IMR-90 (cell line): ENCODE data around the gene ARPP21. TPM values are rescaled to one million over a fixed set of nuclear protein-coding genes. Genes with fewer than 3 reads are reported as not detected.

Experiments used
- ATAC-seq: fragments of 200-7000 bp; cut with Tn5 transposase; 2 replicates; pipeline ENCODE4 v1.9.1; 2020; ENCODE audit warnings: low read depth, mild to moderate bottlenecking, moderate library complexity
- BruUV-seq: library from RNA; stranded (reverse); fragments of 400-500 nt; replicated peaks from 2 replicates; lab custom pipeline; 2021; lab: Mats Ljungman, UMichigan
- CTCF ChIA-PET: fragments of 300-600 bp; formaldehyde crosslinking; extraction: SDS; loops from one replicate; lab custom pipeline; 2021; ENCODE audit warnings: antibody characterized with exemption; lab: Yijun Ruan, JAX
- POLR2A ChIA-PET: fragments of 300-600 bp; sonication (Branson Sonifier 250); formaldehyde crosslinking; loops from one replicate; lab custom pipeline; 2022; ENCODE audit warnings: antibody characterized with exemption; ENCODE audit not compliant: unreplicated experiment; lab: Charles Lee
- DNase-seq: peaks from one replicate; pipeline ENCODE4 v3.0.0; 2013
- H2AFZ ChIP-seq: replicated peaks from 2 replicates; pipeline ENCODE3; 2013; ENCODE audit warnings: low read length, mild to moderate bottlenecking; ENCODE audit not compliant: poor library complexity
- H2AK5ac ChIP-seq: 2 replicates; pipeline ENCODE4 v1.6.1; 2013; ENCODE audit warnings: low read depth, low read length, inconsistent platforms
- H2AK9ac ChIP-seq: replicated peaks from 2 replicates; pipeline ENCODE3; 2013; ENCODE audit warnings: mild to moderate bottlenecking, low read depth, low read length, moderate library complexity; ENCODE audit not compliant: poor library complexity
- H2BK120ac ChIP-seq: 2 replicates; pipeline ENCODE4 v1.6.1; 2013; ENCODE audit warnings: low read depth, low read length, inconsistent platforms
- H2BK15ac ChIP-seq: 3 replicates; pipeline ENCODE4 v1.6.1; 2013; ENCODE audit warnings: low read depth, low read length, inconsistent platforms
- H2BK20ac ChIP-seq: 2 replicates; pipeline ENCODE4 v1.6.1; 2013; ENCODE audit warnings: low read depth, mild to moderate bottlenecking, inconsistent platforms, low read length, moderate library complexity
- H2BK5ac ChIP-seq: 2 replicates; pipeline ENCODE4 v1.6.1; 2013; ENCODE audit warnings: mild to moderate bottlenecking, low read depth, low read length, inconsistent platforms; ENCODE audit not compliant: poor library complexity, severe bottlenecking
- H3K14ac ChIP-seq: replicated peaks from 2 replicates; pipeline ENCODE4 v1.6.1; 2013; ENCODE audit warnings: low read depth, low read length, inconsistent platforms
- H3K18ac ChIP-seq: 2 replicates; pipeline ENCODE4 v1.6.1; 2013; ENCODE audit warnings: low read depth, low read length, control low read depth
- H3K23ac ChIP-seq: 2 replicates; pipeline ENCODE4 v1.6.1; 2013; ENCODE audit warnings: low read depth, low read length, inconsistent platforms
- H3K27ac ChIP-seq: 2 replicates; pipeline ENCODE4 v1.5.1; 2013; ENCODE audit warnings: mild to moderate bottlenecking, control low read depth, low read length; ENCODE audit not compliant: insufficient read depth
- H3K27me3 ChIP-seq: 2 replicates; pipeline ENCODE4 v1.6.1; 2013; ENCODE audit warnings: low read length; ENCODE audit not compliant: control insufficient read depth, insufficient read depth
- H3K36me3 ChIP-seq: 2 replicates; pipeline ENCODE4 v1.6.1; 2013; ENCODE audit warnings: low read length, mixed read lengths; ENCODE audit not compliant: control insufficient read depth, insufficient read depth
- H3K4ac ChIP-seq: 2 replicates; pipeline ENCODE4 v1.6.1; 2013; ENCODE audit warnings: low read depth, low read length, inconsistent platforms
- H3K4me1 ChIP-seq: 2 replicates; pipeline ENCODE4 v1.6.1; 2013; ENCODE audit warnings: low read length, mixed read lengths; ENCODE audit not compliant: control insufficient read depth, insufficient read depth
- H3K4me2 ChIP-seq: 2 replicates; pipeline ENCODE4 v1.6.1; 2013; ENCODE audit warnings: low read depth, mild to moderate bottlenecking, control low read depth, low read length, moderate library complexity
- H3K4me3 ChIP-seq: 2 replicates; pipeline ENCODE4 v1.5.1; 2013; ENCODE audit warnings: low read depth, mild to moderate bottlenecking, control low read depth, low read length, moderate library complexity; ENCODE audit not compliant: insufficient read depth
- H3K56ac ChIP-seq: 2 replicates; pipeline ENCODE4 v1.6.1; 2013; ENCODE audit warnings: low read length, inconsistent platforms; ENCODE audit not compliant: insufficient read depth; ENCODE audit errors: extremely low read depth
- H3K79me1 ChIP-seq, 2 experiments: 2 replicates each; pipeline ENCODE4 v1.6.1; 2013; ENCODE audit warnings: low read length in 2 of 2, inconsistent platforms in 1 of 2, low read depth in 1 of 2
- H3K9ac ChIP-seq: 2 replicates; pipeline ENCODE4 v1.6.1; 2013; ENCODE audit warnings: low read depth, low read length, control low read depth
- H3K9me1 ChIP-seq: 2 replicates; pipeline ENCODE4 v1.6.1; 2013; ENCODE audit warnings: low read length, inconsistent platforms; ENCODE audit not compliant: insufficient read depth
- H3K9me3 ChIP-seq: 2 replicates; pipeline ENCODE4 v1.6.1; 2013; ENCODE audit warnings: low read length; ENCODE audit not compliant: control insufficient read depth, insufficient read depth
- H4K20me1 ChIP-seq: 2 replicates; pipeline ENCODE4 v1.6.1; 2013; ENCODE audit warnings: low read length, inconsistent platforms; ENCODE audit not compliant: insufficient read depth
- H4K5ac ChIP-seq: 2 replicates; pipeline ENCODE4 v1.6.1; 2013; ENCODE audit warnings: mild to moderate bottlenecking, low read depth, low read length, control low read depth
- H4K8ac ChIP-seq, 2 experiments: 2 replicates each; pipeline ENCODE4 v1.6.1; 2013; ENCODE audit warnings: low read depth in 2 of 2, low read length in 2 of 2, control low read depth in 1 of 2, inconsistent platforms in 1 of 2
- H4K91ac ChIP-seq: 2 replicates; pipeline ENCODE4 v1.6.1; 2013; ENCODE audit warnings: low read depth, low read length, inconsistent platforms; ENCODE audit not compliant: insufficient read depth
- BHLHE40 ChIP-seq: fragments of 150-350 bp; IDR thresholded peaks from 2 replicates; pipeline ENCODE4 v1.6.1; 2016; ENCODE audit warnings: mild to moderate bottlenecking, low read depth, low read length
- CEBPB ChIP-seq: IDR thresholded peaks from 2 replicates; pipeline ENCODE4 v1.6.1; 2012; ENCODE audit warnings: low read depth, low read length, improper control_type of control experiment
- CHD1 ChIP-seq: IDR thresholded peaks from 2 replicates; pipeline ENCODE4 v1.6.1; 2012; ENCODE audit warnings: low read depth, low read length, improper control_type of control experiment
- CTCF ChIP-seq: conservative IDR thresholded peaks from 2 replicates; pipeline ENCODE4 v1.5.1; 2012; ENCODE audit warnings: mild to moderate bottlenecking, low read depth, low read length, improper control_type of control experiment
- ELK1 ChIP-seq: fragments of 150-350 bp; IDR thresholded peaks from 2 replicates; pipeline ENCODE4 v1.6.1; 2016; ENCODE audit warnings: low read depth, mild to moderate bottlenecking, low read length, moderate library complexity, borderline replicate concordance
- FOS ChIP-seq: fragments of 150-350 bp; IDR thresholded peaks from 2 replicates; pipeline ENCODE4 v1.6.1; 2016; ENCODE audit warnings: low read depth, low read length
- MAFK ChIP-seq: IDR thresholded peaks from 2 replicates; pipeline ENCODE4 v1.6.1; 2012; ENCODE audit warnings: low read depth, low read length, improper control_type of control experiment
- MAZ ChIP-seq: IDR thresholded peaks from 2 replicates; pipeline ENCODE4 v1.6.1; 2012; ENCODE audit warnings: low read depth, mild to moderate bottlenecking, low read length, improper control_type of control experiment, moderate library complexity, borderline replicate concordance
- MXI1 ChIP-seq: IDR thresholded peaks from 2 replicates; pipeline ENCODE4 v1.6.1; 2012; ENCODE audit warnings: low read depth, mild to moderate bottlenecking, low read length, moderate library complexity, borderline replicate concordance
- POLR2A ChIP-seq: IDR thresholded peaks from 2 replicates; pipeline ENCODE4 v1.6.1; 2012; ENCODE audit warnings: mild to moderate bottlenecking, low read depth, low read length
- RAD21 ChIP-seq: IDR thresholded peaks from 2 replicates; pipeline ENCODE4 v1.6.1; 2012; ENCODE audit warnings: low read length, improper control_type of control experiment
- RCOR1 ChIP-seq: IDR thresholded peaks from 2 replicates; pipeline ENCODE4 v1.6.1; 2012; ENCODE audit warnings: mild to moderate bottlenecking, low read length, improper control_type of control experiment; ENCODE audit not compliant: insufficient replicate concordance
- RFX5 ChIP-seq: IDR thresholded peaks from 2 replicates; pipeline ENCODE4 v1.8.0; 2012; ENCODE audit warnings: low read depth, mild to moderate bottlenecking, low read length, moderate library complexity
- SMC3 ChIP-seq: fragments of 150-350 bp; IDR thresholded peaks from 2 replicates; pipeline ENCODE4 v1.6.1; 2016; ENCODE audit warnings: low read depth, mild to moderate bottlenecking, antibody characterized with exemption, low read length, moderate library complexity
- USF2 ChIP-seq: fragments of 150-350 bp; IDR thresholded peaks from 2 replicates; pipeline ENCODE4 v1.6.1; 2017; ENCODE audit warnings: mild to moderate bottlenecking, antibody characterized with exemption, low read length, low read depth
- dilution Hi-C: fragments of 300-500 bp; cut with HindIII; formaldehyde crosslinking; loops from one replicate; pipeline ENCODE4 v1.14.3; 2018; ENCODE audit warnings: low sequenced_read_pairs; ENCODE audit not compliant: unreplicated experiment
- in situ Hi-C: fragments of 300-500 bp; cut with MboI; formaldehyde crosslinking; loops from 3 replicates; pipeline ENCODE4 v1.14.3; 2019; ENCODE audit warnings: low sequenced_read_pairs, inconsistent platforms, mixed read lengths
- intact Hi-C: fragments of 100-400 bp; cut with micrococcal nuclease; formaldehyde crosslinking; loops from 2 replicates; pipeline ENCODE4 v1.10.0; 2022
- polyA plus RNA-seq, 3 experiments: library from polyadenylated mRNA; depleted of rRNA; stranded (reverse); fragments of >200 nt; gene quantifications; 2 replicates each; pipeline ENCODE4 v1.2.3, GENCODE V29; 2012; ENCODE audit warnings: low replicate concordance in 1 of 3
- total RNA-seq: library from RNA; depleted of rRNA; stranded (reverse); fragments of >200 nt; gene quantifications from 2 replicates; pipeline ENCODE4 v1.2.3, GENCODE V29; 2012

The ARPP21 gene
- total and polyA plus RNA-seq, 2 of the 4 experiments (the other 2 are of a cell fraction): not detected

- H3K9me1 ChIP-seq: no peaks in the 10 kb centered on the region
- H3K14ac ChIP-seq: no peak overlapping the region
- no peak overlapping the region for H3K4me3 ChIP-seq
- no peak overlapping the region for H3K4ac ChIP-seq
- CTCF ChIA-PET: no interaction called here
- no peak overlapping the region for H4K91ac ChIP-seq
- POLR2A ChIA-PET: no interaction called here
- H3K4me1 ChIP-seq: no peaks in the 10 kb centered on the region
- no TSS peak for BruUV-seq
- H3K27ac ChIP-seq: no peak overlapping the region
- H2BK120ac ChIP-seq: no peak overlapping the region
- H4K20me1 ChIP-seq: no peaks in the 10 kb centered on the region
- H3K79me1 ChIP-seq: no peaks in the 10 kb centered on the region
- H2AK9ac ChIP-seq: no peak overlapping the region
- H2AK5ac ChIP-seq: no peak overlapping the region
- H2AFZ ChIP-seq: no peak overlapping the region
- H3K36me3 ChIP-seq: no peaks in the 10 kb centered on the region
- H3K56ac ChIP-seq: no peak overlapping the region
- dilution Hi-C loops (no loop called here), intact Hi-C loops (no loop called here), in situ Hi-C loops (no loop called here)
- no peak overlapping the region for H2BK5ac ChIP-seq
- no peaks in the 10 kb centered on the region for H3K27me3 ChIP-seq
- H4K5ac ChIP-seq: no peak overlapping the region
- no peak overlapping the region for H4K8ac ChIP-seq
- no peak for ATAC-seq
- peaks cover 2% of the 10 kb centered on the region; the same call in 1 of the 2 replicates for H3K9me3 ChIP-seq
- H3K18ac ChIP-seq: no peak overlapping the region
- H3K9ac ChIP-seq: no peak overlapping the region
- no peak overlapping the region for H2BK15ac ChIP-seq
- TF ChIP-seq RAD21: no peak
- no peak for TF ChIP-seq CTCF
- TF ChIP-seq FOS: no peak
- no peak for TF ChIP-seq USF2
- TF ChIP-seq RFX5: no peak
- no peak for TF ChIP-seq CEBPB
- TF ChIP-seq SMC3: no peak
- no peak for TF ChIP-seq BHLHE40
- TF ChIP-seq POLR2A: no peak
- TF ChIP-seq RCOR1: no peak
- no peak for TF ChIP-seq ELK1
- TF ChIP-seq CHD1: no peak
- no peak for TF ChIP-seq MXI1
- TF ChIP-seq MAZ: no peak
- TF ChIP-seq MAFK: no peak
- H2BK20ac ChIP-seq: no peak overlapping the region
- DNase-seq: no peak
- no peak overlapping the region for H3K4me2 ChIP-seq
- no peak overlapping the region for H3K23ac ChIP-seq
Observed at GRCh38 chr3:35594739-35595138, 44.6 kb upstream of the ARPP21 start.
